ENCODE results near the gene MICA. TPM values are rescaled to one million over a fixed set of nuclear protein-coding genes. Genes with fewer than 3 reads are reported as not detected.
A peak's percentile ranks its signal among the peaks of the same experiment; 100 is the strongest.

Gene MICA
- total and polyA plus RNA-seq, 9 of the 15 experiments (the other 6 are each of a cell fraction or from before 2014, with no cell fraction given), result 11.8 to 24.6 (median 16.7) TPM

- no peak for TF ChIP-seq SAFB2 (IDR thresholded peaks at IDR 0.05; ENCODE audit: borderline replicate concordance, low read depth, low read length, severe bottlenecking)
- TF ChIP-seq MBD1 (CRISPR knock-in tag; IDR thresholded peaks at IDR 0.05), result no peak
- TF ChIP-seq TAL1 (IDR thresholded peaks at IDR 0.05), result no peak
- TF ChIP-seq ZNF311 (CRISPR knock-in tag; IDR thresholded peaks at IDR 0.05), result no peak
- TF ChIP-seq, protein P1, sequence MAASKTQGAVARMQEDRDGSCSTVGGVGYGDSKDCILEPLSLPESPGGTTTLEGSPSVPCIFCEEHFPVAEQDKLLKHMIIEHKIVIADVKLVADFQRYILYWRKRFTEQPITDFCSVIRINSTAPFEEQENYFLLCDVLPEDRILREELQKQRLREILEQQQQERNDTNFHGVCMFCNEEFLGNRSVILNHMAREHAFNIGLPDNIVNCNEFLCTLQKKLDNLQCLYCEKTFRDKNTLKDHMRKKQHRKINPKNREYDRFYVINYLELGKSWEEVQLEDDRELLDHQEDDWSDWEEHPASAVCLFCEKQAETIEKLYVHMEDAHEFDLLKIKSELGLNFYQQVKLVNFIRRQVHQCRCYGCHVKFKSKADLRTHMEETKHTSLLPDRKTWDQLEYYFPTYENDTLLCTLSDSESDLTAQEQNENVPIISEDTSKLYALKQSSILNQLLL (CRISPR knock-in tag; IDR thresholded peaks at IDR 0.05; ENCODE audit: borderline replicate concordance), result no peak
- no peak for TF ChIP-seq SMAD2 (IDR thresholded peaks at IDR 0.05; ENCODE audit: low read depth, low read length)
- TF ChIP-seq, protein P2, sequence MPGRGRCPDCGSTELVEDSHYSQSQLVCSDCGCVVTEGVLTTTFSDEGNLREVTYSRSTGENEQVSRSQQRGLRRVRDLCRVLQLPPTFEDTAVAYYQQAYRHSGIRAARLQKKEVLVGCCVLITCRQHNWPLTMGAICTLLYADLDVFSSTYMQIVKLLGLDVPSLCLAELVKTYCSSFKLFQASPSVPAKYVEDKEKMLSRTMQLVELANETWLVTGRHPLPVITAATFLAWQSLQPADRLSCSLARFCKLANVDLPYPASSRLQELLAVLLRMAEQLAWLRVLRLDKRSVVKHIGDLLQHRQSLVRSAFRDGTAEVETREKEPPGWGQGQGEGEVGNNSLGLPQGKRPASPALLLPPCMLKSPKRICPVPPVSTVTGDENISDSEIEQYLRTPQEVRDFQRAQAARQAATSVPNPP (IDR thresholded peaks at IDR 0.05; ENCODE audit: borderline replicate concordance, insufficient read depth, insufficient read length), result no peak
- TF ChIP-seq MAFK (IDR thresholded peaks at IDR 0.05; ENCODE audit: low read length), result no peak
- TF ChIP-seq, protein P3, sequence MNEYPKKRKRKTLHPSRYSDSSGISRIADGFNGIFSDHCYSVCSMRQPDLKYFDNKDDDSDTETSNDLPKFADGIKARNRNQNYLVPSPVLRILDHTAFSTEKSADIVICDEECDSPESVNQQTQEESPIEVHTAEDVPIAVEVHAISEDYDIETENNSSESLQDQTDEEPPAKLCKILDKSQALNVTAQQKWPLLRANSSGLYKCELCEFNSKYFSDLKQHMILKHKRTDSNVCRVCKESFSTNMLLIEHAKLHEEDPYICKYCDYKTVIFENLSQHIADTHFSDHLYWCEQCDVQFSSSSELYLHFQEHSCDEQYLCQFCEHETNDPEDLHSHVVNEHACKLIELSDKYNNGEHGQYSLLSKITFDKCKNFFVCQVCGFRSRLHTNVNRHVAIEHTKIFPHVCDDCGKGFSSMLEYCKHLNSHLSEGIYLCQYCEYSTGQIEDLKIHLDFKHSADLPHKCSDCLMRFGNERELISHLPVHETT (CRISPR knock-in tag; conservative IDR thresholded peaks at IDR 0.05 in 1 of 2, IDR thresholded peaks at IDR 0.05 in 1 of 2), result no peak
- 0 out of 2 replicates have a peak, but pooled peaks have one; percentile 19 for TF ChIP-seq ERF (CRISPR knock-in tag; IDR thresholded peaks at IDR 0.05)
- TF ChIP-seq ELF1 (tag; IDR thresholded peaks at IDR 0.05), result no peak; the same call in 1 of the 2 replicates
- TF ChIP-seq MBD2 (IDR thresholded peaks at IDR 0.05; ENCODE audit: borderline replicate concordance, low read depth), result peak; percentile 82
- TF ChIP-seq ZNF124 (CRISPR knock-in tag; IDR thresholded peaks at IDR 0.05), result no peak
- TF ChIP-seq KDM2B (CRISPR knock-in tag; IDR thresholded peaks at IDR 0.05), result no peak
- peak; percentile 23 for TF ChIP-seq SP2 (IDR thresholded peaks at IDR 0.05; ENCODE audit: extremely low read depth, low read depth, low read length, poor library complexity, severe bottlenecking)
- TF ChIP-seq ZBTB17 (CRISPR knock-in tag; IDR thresholded peaks at IDR 0.05), result no peak
- no peak for TF ChIP-seq ZKSCAN1 (IDR thresholded peaks at IDR 0.05; ENCODE audit: low read depth, low read length)
Measured at GRCh38 chr6:31403283-31404060, at the start of gene MICA (continued).
